NCI-H510A treated with DMSO at 0.1 percent for 48 hours (cell line): ENCODE results near the gene LAMA4.

ENCODE experiments used
- DNase-seq: peaks from one replicate; lab custom pipeline; 2025; lab: John Stamatoyannopoulos, UW

Gene LAMA4

GRCh38 chr6:112253841-112254816, at the start of gene LAMA4:
LAMA4 (minus strand) TSS chr6:112254567; CDS start chr6:112254150, 417 bp downstream.
- DNase-seq: no peak

GRCh38 chr6:112302142-112302705, 47.9 kb upstream of the LAMA4 start:
- no peak for DNase-seq

GRCh38 chr6:112300896-112301295, 46.5 kb upstream of the LAMA4 start:
- no peak for DNase-seq

- DNase-seq: no peak
These were observed 44.5 kb upstream of the LAMA4 start for GRCh38 chr6:112298816-112299281.

GRCh38 chr6:112298021-112298745, 43.8 kb upstream of the LAMA4 start:
- DNase-seq: no peak

GRCh38 chr6:112296694-112297093, 42.3 kb upstream of the LAMA4 start:
- DNase-seq: no peak

- DNase-seq: no peak
These were observed 41.8 kb upstream of the LAMA4 start for GRCh38 chr6:112296122-112296521.

GRCh38 chr6:112291161-112291762, 36.9 kb upstream of the LAMA4 start:
- DNase-seq: no peak

- no peak for DNase-seq
These were observed 34.7 kb upstream of the LAMA4 start for GRCh38 chr6:112289038-112289566.

- no peak for DNase-seq
These were observed 34.1 kb upstream of the LAMA4 start for GRCh38 chr6:112288475-112288874.

GRCh38 chr6:112287577-112288225, 33.3 kb upstream of the LAMA4 start:
- DNase-seq: no peak

- DNase-seq: no peak
These were observed 32.3 kb upstream of the LAMA4 start for GRCh38 chr6:112286500-112287144.

GRCh38 chr6:112286010-112286409, 31.6 kb upstream of the LAMA4 start:
- no peak for DNase-seq

GRCh38 chr6:112284603-112285002, 30.2 kb upstream of the LAMA4 start:
- DNase-seq: no peak

GRCh38 chr6:112283621-112284020, 29.3 kb upstream of the LAMA4 start:
- no peak for DNase-seq

GRCh38 chr6:112281821-112282615, 27.7 kb upstream of the LAMA4 start:
- DNase-seq: no peak

GRCh38 chr6:112279031-112279935, 24.9 kb upstream of the LAMA4 start:
- no peak for DNase-seq

GRCh38 chr6:112275365-112275764, 21.0 kb upstream of the LAMA4 start:
- DNase-seq: no peak

- DNase-seq: no peak
These were observed 20.4 kb upstream of the LAMA4 start for GRCh38 chr6:112274774-112275173.
